ENCODE data around the gene NPW. TPM values are rescaled to one million over a fixed set of nuclear protein-coding genes. Genes with fewer than 3 reads are reported as not detected.

The NPW gene
- total RNA-seq = under 1 TPM in 1 of 2 experiments, not detected in 1; 0.73 TPM

DNA sequence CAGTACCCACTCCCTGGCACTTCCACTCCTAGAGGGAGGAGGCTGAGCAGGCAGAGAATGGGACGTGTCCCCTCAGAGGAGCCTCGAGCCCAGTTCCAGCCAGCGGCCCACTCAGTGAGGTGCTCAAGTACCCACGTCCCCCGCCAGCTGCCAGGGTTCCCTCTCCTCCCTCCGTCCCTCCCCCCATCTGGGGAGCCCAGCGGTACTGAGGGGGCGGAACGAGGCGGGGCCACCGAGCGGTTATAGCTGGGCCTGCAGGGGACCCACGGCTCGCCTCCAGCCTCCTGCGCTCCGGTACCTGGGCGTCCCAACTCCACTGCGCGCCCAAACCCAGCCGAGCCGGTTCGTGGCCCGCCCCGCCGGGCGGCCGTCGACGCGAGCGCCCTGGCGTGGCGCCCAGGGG lies at the start of gene NPW:
Gene NPW (plus strand): TSS at position 268 of the 403 bp plus-strand sequence.
- no peak within 1 kb of the TSS for H3K4me3 Mint-ChIP-seq

DNA sequence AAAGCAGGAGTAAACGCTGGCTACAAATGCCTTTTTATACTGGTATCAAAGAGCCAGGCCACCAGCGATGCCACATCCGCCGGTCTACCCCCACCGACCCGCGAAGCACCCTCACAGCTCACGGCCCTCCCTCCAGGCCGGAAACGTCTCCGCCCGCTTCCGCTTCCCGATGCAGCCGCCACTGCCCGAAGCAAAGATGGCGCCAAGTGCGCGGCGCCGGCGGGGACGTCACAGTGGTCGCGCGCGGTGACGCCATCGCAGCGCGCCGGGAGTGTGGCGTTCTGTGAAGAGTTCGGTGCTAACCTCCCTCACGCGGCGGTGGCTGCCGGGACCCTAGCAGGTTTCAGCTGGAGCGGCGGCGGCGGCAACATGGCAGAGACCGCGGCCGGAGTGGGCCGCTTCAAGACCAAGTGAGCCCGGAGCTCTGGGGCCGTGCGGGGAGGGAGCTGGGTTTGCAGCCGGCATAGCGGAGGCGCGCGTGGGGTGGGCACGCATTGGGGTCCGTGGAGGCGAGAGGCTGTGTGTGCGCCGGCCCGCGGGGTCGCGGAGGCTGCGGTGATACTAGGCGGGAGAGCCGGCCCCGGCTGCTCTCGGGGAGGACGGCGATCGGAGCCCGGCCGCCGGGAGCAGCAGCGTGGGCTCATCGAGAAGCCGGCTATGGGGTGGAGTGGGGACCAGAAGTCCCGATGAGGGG lies 47.6 kb upstream of the NPW start, which contains the start of gene TBL3:
Gene TBL3 (plus strand): TSS at position 258 of the 694 bp plus-strand sequence. CDS start 112 bp downstream, at position 370.
- Mint-ChIP-seq H3K4me3 (peak within 1 kb of the TSS; percentile 94), H3K27ac (peak within 1 kb of the TSS; percentile 97), H3K4me1 (ENCODE audit: low read depth) (peaks cover 30% of the 10 kb centered on the region), H3K36me3 (ENCODE audit: low read depth) (peaks cover 10% of the 10 kb centered on the region), H3K27me3 (ENCODE audit: low read depth) (no peaks in the 10 kb centered on the region), H3K9me3 (ENCODE audit: insufficient read depth) (no peaks in the 10 kb centered on the region)
- CTCF ChIA-PET = interaction anchor here (0.8 to 1.6 kb wide), 3 partner anchors 11 to 169 kb away, joined by 3 to 5 read pairs (median 4); no protein-coding TSS in a partner anchor
- ATAC-seq (peak; percentile 92), DNase-seq (peak; percentile 98)
- POLR2A ChIA-PET = interaction anchor here (0.6 to 3.3 kb wide), 12 partner anchors 9 to 997 kb away, joined by 3 to 19 read pairs (median 5); partner anchors contain the start of genes GFER, MSRB1, NDUFB10 and NOXO1

More for the DNA sequence above, at the start of gene NPW:
- Mint-ChIP-seq H3K4me1 (ENCODE audit: low read depth) (peaks cover 17% of the 10 kb centered on the region), H3K27ac (no peak within 1 kb of the TSS), H3K36me3 (ENCODE audit: low read depth) (no peaks in the 10 kb centered on the region), H3K27me3 (ENCODE audit: low read depth) (peaks cover 20% of the 10 kb centered on the region), H3K9me3 (ENCODE audit: insufficient read depth) (no peaks in the 10 kb centered on the region)
- ChIA-PET POLR2A (interaction anchor here (2.0 kb wide), 1 partner anchor 136 kb away, joined by 7 read pairs; the partner anchor contains the start of gene TRAF7), CTCF (interaction anchor here (1.2 to 1.6 kb wide), 2 partner anchors 16 to 136 kb away, joined by 3 to 9 read pairs; partner anchors contain the start of gene TRAF7)
- no peak for ATAC-seq
- DNase-seq = peak; percentile 38

DNA sequence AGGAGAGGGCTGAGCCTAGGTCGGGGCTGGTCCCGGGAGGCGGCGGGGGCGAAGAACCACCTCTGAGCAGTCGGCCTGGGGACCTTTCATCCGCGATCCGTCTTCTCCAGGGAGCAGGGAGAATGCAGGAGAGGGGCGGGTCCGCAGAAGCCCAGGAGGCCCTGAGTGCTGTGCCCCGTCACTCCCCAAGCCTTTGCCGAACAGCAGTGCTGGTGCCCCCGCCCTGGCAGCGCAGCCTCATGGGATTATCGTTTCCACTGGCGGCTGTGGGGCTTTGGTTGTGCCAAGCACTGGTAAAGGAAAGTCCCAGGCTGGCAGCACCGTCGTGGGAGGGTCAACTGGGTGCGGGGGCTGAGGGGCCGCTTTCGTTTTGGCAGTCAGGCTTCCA lies 47.1 kb upstream of the NPW start:
- peak; percentile 10 for ATAC-seq
- ChIA-PET POLR2A (interaction anchor here (0.6 to 3.3 kb wide), 8 partner anchors 8 to 275 kb away, joined by 3 to 19 read pairs (median 6); partner anchors contain the start of genes GFER, NDUFB10, NOXO1 and TRAF7), CTCF (interaction anchor here (1.3 to 1.6 kb wide), 2 partner anchors 32 to 168 kb away, joined by 4 to 5 read pairs; no protein-coding TSS in a partner anchor)
- DNase-seq = no peak
- H3K36me3 Mint-ChIP-seq (ENCODE audit: low read depth) = peaks cover 10% of the 10 kb centered on the region
- no peaks in the 10 kb centered on the region for H3K27me3 Mint-ChIP-seq (ENCODE audit: low read depth)
- H3K27ac Mint-ChIP-seq = peak overlapping the region; percentile 97
- H3K4me3 Mint-ChIP-seq = peak overlapping the region; percentile 94
- H3K4me1 Mint-ChIP-seq (ENCODE audit: low read depth) = peaks cover 30% of the 10 kb centered on the region
- H3K9me3 Mint-ChIP-seq (ENCODE audit: insufficient read depth) = no peaks in the 10 kb centered on the region

DNA sequence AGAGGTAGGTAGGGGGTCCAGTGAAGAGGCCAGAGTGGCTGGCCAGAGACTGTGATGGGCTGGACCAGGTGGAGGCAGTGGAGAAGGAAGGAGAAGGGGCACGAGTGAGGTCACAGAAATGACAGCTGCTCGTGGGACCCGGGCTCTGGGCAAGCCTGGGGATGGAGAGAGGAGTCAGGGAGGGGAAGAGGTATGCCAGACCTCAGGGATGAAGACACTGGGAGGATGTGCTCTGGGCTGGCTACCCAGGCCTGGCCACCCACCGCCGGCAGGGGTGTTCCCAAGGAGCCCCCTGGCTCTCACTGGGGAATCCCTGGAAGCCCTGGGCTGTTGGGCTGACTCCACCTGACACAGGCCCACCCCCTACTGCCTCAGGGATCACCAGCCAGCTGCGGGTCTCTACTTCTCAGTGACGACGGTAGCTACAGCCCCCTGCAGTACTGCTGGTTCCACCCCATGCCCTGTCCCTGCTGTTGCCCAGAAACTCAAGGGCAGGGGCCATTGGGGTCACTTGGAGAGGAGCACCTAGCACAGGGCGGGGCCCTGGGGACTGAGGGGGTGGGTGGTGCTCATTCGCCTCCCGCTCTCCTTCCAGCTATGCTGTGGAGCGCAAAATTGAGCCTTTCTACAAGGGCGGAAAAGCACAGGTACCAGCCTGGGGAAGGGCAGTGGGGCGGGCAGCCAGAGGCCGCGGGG lies 46.0 kb upstream of the NPW start:
- H3K27me3 Mint-ChIP-seq (ENCODE audit: low read depth) = no peaks in the 10 kb centered on the region
- H3K36me3 Mint-ChIP-seq (ENCODE audit: low read depth) = peaks cover 15% of the 10 kb centered on the region
- H3K4me1 Mint-ChIP-seq (ENCODE audit: low read depth) = peaks cover 30% of the 10 kb centered on the region
- CTCF ChIA-PET = no interaction called here
- no peaks in the 10 kb centered on the region for H3K9me3 Mint-ChIP-seq (ENCODE audit: insufficient read depth)
- peak overlapping the region; percentile 43 for H3K27ac Mint-ChIP-seq
- POLR2A ChIA-PET = interaction anchor here (0.6 to 1.3 kb wide), 2 partner anchors 9 to 273 kb away, joined by 3 to 5 read pairs; partner anchors contain the start of gene RPS2
- DNase-seq (no peak), ATAC-seq (no peak)
- H3K4me3 Mint-ChIP-seq = peak overlapping the region; percentile 12

DNA sequence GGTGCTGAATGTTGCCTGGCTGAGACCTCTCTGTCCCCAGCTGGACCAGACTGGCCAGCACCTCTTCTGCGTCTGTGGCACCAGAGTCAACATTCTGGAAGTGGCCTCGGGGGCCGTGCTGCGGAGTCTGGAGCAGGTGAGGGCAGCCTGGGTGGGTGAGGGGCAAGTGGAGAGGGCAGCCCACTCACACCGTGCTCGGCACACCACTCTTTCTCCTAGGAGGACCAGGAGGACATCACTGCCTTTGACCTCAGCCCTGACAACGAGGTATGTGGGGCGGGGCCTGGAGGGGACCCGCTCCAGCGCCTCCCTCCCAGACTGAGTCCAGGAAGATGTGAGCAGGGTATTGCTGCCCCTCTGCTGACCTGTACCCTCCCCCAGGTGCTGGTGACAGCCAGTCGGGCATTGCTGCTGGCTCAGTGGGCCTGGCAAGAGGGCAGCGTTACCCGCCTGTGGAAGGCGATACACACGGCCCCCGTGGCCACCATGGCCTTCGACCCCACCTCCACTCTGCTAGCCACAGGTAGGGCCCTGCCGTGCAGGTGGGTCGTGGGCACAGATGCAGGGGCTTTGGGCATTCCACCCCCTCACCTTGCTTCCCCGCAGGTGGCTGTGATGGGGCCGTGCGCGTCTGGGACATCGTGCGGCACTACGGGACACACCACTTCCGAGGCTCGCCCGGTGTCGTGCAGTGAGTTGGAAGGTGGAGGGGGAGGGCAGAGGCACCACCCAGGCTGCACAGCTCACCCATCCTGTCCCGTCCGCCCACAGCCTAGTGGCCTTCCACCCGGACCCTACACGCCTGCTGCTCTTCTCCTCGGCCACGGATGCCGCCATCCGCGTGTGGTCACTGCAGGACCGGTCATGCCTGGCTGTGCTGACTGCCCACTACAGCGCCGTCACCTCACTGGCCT lies 45.2 kb upstream of the NPW start:
- Mint-ChIP-seq H3K36me3 (ENCODE audit: low read depth) (peaks cover 17% of the 10 kb centered on the region), H3K27me3 (ENCODE audit: low read depth) (no peaks in the 10 kb centered on the region), H3K9me3 (ENCODE audit: insufficient read depth) (no peaks in the 10 kb centered on the region), H3K4me3 (peak overlapping the region; percentile 12), H3K27ac (no peak overlapping the region), H3K4me1 (ENCODE audit: low read depth) (peaks cover 30% of the 10 kb centered on the region)
- ATAC-seq = no peak
- no peak for DNase-seq
- POLR2A ChIA-PET = interaction anchor here (1.3 to 4.2 kb wide), 2 partner anchors 10 kb away, joined by 5 to 31 read pairs; partner anchors contain the start of gene RPS2
- CTCF ChIA-PET = no interaction called here

DNA sequence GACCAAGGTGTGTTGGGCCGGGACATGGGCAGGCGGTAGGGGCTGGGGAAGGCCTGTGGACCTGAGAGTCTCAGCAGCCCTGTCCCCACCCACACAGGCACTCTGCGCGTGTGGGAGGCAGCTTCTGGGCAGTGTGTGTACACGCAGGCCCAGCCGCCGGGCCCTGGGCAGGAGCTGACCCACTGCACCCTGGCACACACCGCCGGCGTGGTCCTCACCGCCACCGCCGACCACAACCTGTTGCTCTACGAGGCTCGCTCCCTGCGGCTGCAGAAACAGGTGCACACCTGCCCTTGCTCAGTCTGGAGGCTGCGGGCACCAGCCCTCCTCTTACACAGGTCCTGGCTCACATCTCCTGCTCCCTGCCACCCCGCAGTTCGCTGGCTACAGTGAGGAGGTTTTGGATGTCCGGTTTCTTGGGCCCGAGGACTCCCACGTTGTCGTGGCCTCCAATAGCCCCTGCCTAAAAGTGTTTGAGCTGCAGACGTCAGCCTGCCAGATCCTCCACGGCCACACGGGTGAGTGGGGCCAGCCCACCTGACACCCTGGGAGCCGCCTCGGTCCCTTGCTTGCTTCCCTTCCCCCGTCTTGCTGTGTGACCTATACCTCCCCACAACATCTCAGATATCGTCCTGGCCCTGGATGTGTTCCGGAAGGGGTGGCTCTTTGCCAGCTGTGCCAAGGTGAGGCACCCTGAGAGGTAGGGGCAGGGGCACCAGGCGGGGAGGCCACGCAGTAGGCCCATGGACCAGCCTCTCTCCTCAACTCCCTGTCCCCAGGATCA lies 44.0 kb upstream of the NPW start:
- peaks cover 3% of the 10 kb centered on the region for H3K27me3 Mint-ChIP-seq (ENCODE audit: low read depth)
- POLR2A ChIA-PET = interaction anchor here (1.1 to 4.2 kb wide), 2 partner anchors 9 to 11 kb away, joined by 3 to 31 read pairs; partner anchors contain the start of genes GFER and RPS2
- no peak overlapping the region for H3K27ac Mint-ChIP-seq
- H3K9me3 Mint-ChIP-seq (ENCODE audit: insufficient read depth) = no peaks in the 10 kb centered on the region
- CTCF ChIA-PET = no interaction called here
- no peak overlapping the region for H3K4me3 Mint-ChIP-seq
- ATAC-seq (no peak), DNase-seq (no peak)
- peaks cover 28% of the 10 kb centered on the region for H3K4me1 Mint-ChIP-seq (ENCODE audit: low read depth)
- peaks cover 18% of the 10 kb centered on the region for H3K36me3 Mint-ChIP-seq (ENCODE audit: low read depth)

DNA sequence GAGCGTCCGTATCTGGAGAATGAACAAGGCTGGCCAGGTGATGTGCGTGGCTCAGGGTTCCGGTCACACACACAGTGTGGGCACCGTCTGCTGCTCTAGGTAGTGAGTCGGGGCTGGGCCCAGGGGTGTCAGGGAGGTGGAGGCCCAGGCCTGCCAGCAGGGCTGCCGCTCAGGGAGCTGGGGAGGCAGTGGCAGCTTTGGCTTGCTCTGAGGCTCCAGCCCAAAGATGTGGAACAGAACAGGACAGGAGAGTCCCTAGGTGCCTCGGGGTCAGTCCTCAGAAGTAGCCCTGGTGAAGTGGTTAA lies 43.4 kb upstream of the NPW start:
- no peak for ATAC-seq
- H3K27ac Mint-ChIP-seq = no peak overlapping the region
- CTCF ChIA-PET = no interaction called here

DNA sequence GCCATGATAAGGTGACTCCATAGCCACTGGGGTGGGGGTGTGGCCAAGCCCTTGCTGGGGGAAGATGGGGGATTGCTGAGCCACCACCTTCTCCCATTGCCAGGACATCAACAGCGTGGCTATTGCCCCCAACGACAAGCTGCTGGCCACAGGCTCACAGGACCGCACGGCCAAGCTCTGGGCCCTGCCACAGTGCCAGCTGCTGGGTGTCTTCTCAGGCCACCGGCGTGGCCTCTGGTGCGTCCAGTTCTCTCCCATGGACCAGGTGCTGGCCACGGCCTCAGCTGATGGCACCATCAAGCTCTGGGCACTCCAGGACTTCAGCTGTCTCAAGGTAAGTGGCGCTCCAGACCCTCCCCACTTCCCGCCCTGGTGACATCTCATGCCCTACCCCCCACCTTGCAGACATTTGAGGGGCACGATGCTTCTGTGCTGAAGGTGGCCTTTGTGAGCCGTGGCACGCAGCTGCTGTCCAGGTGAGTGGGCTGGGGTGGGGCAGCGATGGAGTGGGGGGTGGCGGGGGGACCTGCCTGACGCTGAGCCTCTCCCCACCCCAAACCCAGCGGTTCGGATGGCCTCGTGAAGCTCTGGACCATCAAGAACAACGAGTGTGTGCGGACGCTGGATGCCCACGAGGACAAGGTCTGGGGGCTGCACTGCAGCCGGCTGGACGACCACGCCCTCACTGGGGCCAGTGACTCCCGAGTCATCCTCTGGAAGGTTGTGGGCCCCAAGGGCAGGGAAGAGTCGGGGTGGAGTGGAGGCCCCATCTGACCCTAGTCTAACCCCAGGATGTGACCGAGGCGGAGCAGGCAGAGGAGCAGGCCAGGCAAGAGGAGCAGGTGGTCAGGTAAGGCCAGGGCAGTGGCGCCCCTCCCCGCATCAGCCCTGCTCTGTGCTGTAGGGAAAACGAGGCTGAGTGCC lies 42.4 kb upstream of the NPW start:
- peaks cover 18% of the 10 kb centered on the region for H3K4me1 Mint-ChIP-seq (ENCODE audit: low read depth)
- ChIA-PET POLR2A (interaction anchor here (4.2 kb wide), 1 partner anchor 12 kb away, joined by 31 read pairs; the partner anchor contains the start of gene RPS2), CTCF (no interaction called here)
- H3K36me3 Mint-ChIP-seq (ENCODE audit: low read depth) = peaks cover 18% of the 10 kb centered on the region
- H3K27me3 Mint-ChIP-seq (ENCODE audit: low read depth) = peaks cover 17% of the 10 kb centered on the region
- no peak for DNase-seq
- no peaks in the 10 kb centered on the region for H3K9me3 Mint-ChIP-seq (ENCODE audit: insufficient read depth)
- no peak for ATAC-seq
- H3K4me3 Mint-ChIP-seq = no peak overlapping the region
- no peak overlapping the region for H3K27ac Mint-ChIP-seq

More for the DNA sequence above, 43.4 kb upstream of the NPW start:
- DNase-seq = no peak
- no peak overlapping the region for H3K4me3 Mint-ChIP-seq
- peaks cover 23% of the 10 kb centered on the region for H3K4me1 Mint-ChIP-seq (ENCODE audit: low read depth)
- no peaks in the 10 kb centered on the region for H3K9me3 Mint-ChIP-seq (ENCODE audit: insufficient read depth)
- H3K27me3 Mint-ChIP-seq (ENCODE audit: low read depth) = peaks cover 7% of the 10 kb centered on the region
- POLR2A ChIA-PET = interaction anchor here (1.1 to 4.2 kb wide), 2 partner anchors 8 to 11 kb away, joined by 3 to 31 read pairs; partner anchors contain the start of genes GFER and RPS2
- H3K36me3 Mint-ChIP-seq (ENCODE audit: low read depth) = peaks cover 18% of the 10 kb centered on the region

DNA sequence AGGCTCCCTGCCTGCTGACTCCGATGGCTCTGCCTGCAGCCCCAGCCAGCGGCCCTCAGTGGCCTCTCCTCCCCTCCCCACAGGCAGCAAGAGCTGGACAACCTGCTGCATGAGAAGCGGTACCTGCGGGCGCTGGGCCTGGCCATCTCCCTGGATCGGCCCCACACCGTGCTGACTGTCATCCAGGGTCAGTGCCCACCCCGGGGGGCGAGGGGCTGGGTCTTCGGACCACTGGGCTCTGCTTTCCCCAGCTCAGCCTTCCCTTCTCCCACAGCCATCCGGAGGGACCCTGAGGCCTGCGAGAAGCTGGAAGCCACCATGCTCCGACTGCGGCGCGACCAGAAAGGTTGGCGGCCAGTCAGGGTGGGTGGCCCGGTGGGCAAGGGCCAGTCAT lies 41.7 kb upstream of the NPW start:
- ChIA-PET POLR2A (interaction anchor here (1.0 to 4.2 kb wide), 2 partner anchors 13 kb away, joined by 4 to 31 read pairs; partner anchors contain the start of gene RPS2), CTCF (no interaction called here)
- no peak for ATAC-seq
- Mint-ChIP-seq H3K27me3 (ENCODE audit: low read depth) (peaks cover 23% of the 10 kb centered on the region), H3K4me3 (no peak overlapping the region), H3K9me3 (ENCODE audit: insufficient read depth) (no peaks in the 10 kb centered on the region), H3K27ac (no peak overlapping the region), H3K36me3 (ENCODE audit: low read depth) (peaks cover 18% of the 10 kb centered on the region), H3K4me1 (ENCODE audit: low read depth) (peaks cover 12% of the 10 kb centered on the region)
- DNase-seq = no peak

Data from activated CD8-positive, alpha-beta T cell treated with anti-CD3 and anti-CD28 coated beads, Interleukin-2, amount 10 ng/mL, durations not matched to agents 7 days and 5 days (primary cell).